ENCODE results near the gene DZANK1.
"Not testable (repeated sequence)": the region's sequence is repeated elsewhere in the genome, so short reads cannot be mapped to it uniquely, and the experiment has no call there.

DZANK1 gene

GRCh38 chr20:18390201-18390600 is 76.6 kb downstream of the DZANK1 start:
- no peaks in the 10 kb centered on the region for H3K36me3 ChIP-seq (ENCODE audit: control insufficient read depth in 1 of 2, insufficient read depth in 2 of 2, low read length in 2 of 2)
- no peaks in the 10 kb centered on the region for H3K9me3 ChIP-seq (ENCODE audit: control insufficient read depth in 1 of 2, low read length in 2 of 2)
- no peaks in the 10 kb centered on the region for H3K27me3 ChIP-seq (ENCODE audit: control insufficient read depth in 1 of 2, insufficient read depth in 2 of 2, low read length in 2 of 2)
- no peak overlapping the region for H3K4me3 ChIP-seq (ENCODE audit: low read depth in 1 of 2, low read length in 2 of 2)
- no peak overlapping the region for H3K27ac ChIP-seq (ENCODE audit: low read depth, low read length)
- no peak overlapping the region for H3K9ac ChIP-seq (ENCODE audit: low read depth in 1 of 2, low read length in 2 of 2)
- H3K4me1 ChIP-seq (ENCODE audit: control insufficient read depth in 1 of 2, insufficient read depth in 2 of 2, low read length in 2 of 2) = no peaks in the 10 kb centered on the region

DNA sequence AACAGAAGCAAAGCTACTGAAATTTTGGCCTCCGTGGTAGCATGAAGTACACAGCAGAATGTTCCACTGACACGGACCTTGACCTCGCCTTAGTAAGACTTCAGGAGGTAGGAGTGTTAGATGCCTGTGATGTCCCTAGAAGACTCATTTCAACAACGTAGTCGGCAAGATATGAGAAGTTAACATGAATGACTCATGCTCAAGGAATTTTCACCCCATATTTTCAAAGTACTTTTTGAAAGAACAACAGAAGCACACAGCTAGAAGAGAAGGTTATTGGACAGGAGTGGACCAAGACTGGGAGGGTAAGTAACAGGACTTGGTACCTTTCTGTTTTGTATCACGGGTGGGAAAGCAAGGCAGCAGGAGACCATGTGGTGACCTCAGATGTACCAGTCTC is 78.0 kb downstream of the DZANK1 start:
- no peak overlapping the region for H3K27ac ChIP-seq (ENCODE audit: low read depth, low read length)
- H3K4me3 ChIP-seq (ENCODE audit: low read depth in 1 of 2, low read length in 2 of 2) = no peak overlapping the region

DNA sequence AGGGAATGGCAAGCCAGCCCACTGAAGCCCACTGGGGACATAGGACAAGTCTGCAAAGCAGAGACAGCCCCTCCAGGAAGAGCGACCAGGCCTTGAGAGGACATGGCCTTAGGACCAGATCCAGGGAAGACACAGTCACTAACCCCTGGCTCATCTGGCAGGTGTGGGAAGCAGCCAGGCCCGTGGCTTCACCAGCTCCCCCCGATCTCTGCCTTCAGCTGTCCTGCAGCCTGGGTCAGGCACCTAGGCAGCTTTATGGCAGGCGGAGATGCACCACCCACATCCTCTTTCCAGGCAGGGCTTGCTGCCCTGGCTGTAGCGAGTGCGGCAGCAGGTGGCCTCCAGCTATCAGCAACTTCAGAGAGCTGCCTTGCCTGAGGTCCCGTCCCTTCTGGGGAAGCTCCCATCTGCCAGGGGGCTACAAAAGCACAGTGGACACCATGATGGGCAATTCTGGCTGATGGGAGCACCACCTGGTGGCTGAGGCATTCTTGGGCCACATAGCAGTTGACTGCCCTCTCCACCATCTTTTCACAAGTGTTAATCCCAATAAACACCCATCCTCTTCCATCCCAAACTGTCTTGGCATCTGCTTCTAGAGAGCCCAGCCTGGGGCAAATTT is 85.8 kb downstream of the DZANK1 start:
- no peaks in the 10 kb centered on the region for H3K27me3 ChIP-seq (ENCODE audit: control insufficient read depth in 1 of 2, insufficient read depth in 2 of 2, low read length in 2 of 2)
- H3K9me3 ChIP-seq (ENCODE audit: control insufficient read depth in 1 of 2, low read length in 2 of 2) = no peaks in the 10 kb centered on the region
- no peak overlapping the region for H3K9ac ChIP-seq (ENCODE audit: low read depth in 1 of 2, low read length in 2 of 2)
- no peaks in the 10 kb centered on the region for H3K36me3 ChIP-seq (ENCODE audit: control insufficient read depth in 1 of 2, insufficient read depth in 2 of 2, low read length in 2 of 2)
- no peaks in the 10 kb centered on the region for H3K4me1 ChIP-seq (ENCODE audit: control insufficient read depth in 1 of 2, insufficient read depth in 2 of 2, low read length in 2 of 2)
- no peak overlapping the region for H3K4me3 ChIP-seq (ENCODE audit: low read depth in 1 of 2, low read length in 2 of 2)
- H3K27ac ChIP-seq (ENCODE audit: low read depth, low read length) = no peak overlapping the region

More for the DNA sequence above, 78.0 kb downstream of the DZANK1 start:
- Histone ChIP-seq H3K36me3 (ENCODE audit: control insufficient read depth in 1 of 2, insufficient read depth in 2 of 2, low read length in 2 of 2) (no peaks in the 10 kb centered on the region), H3K9ac (ENCODE audit: low read depth in 1 of 2, low read length in 2 of 2) (no peak overlapping the region), H3K9me3 (ENCODE audit: control insufficient read depth in 1 of 2, low read length in 2 of 2) (no peaks in the 10 kb centered on the region), H3K4me1 (ENCODE audit: control insufficient read depth in 1 of 2, insufficient read depth in 2 of 2, low read length in 2 of 2) (no peaks in the 10 kb centered on the region), H3K27me3 (ENCODE audit: control insufficient read depth in 1 of 2, insufficient read depth in 2 of 2, low read length in 2 of 2) (no peaks in the 10 kb centered on the region)

GRCh38 chr20:18377896-18378481 is 88.8 kb downstream of the DZANK1 start:
- Histone ChIP-seq H3K9ac (ENCODE audit: low read depth in 1 of 2, low read length in 2 of 2) (no peak overlapping the region), H3K27me3 (ENCODE audit: control insufficient read depth in 1 of 2, insufficient read depth in 2 of 2, low read length in 2 of 2) (no peaks in the 10 kb centered on the region), H3K9me3 (ENCODE audit: control insufficient read depth in 1 of 2, low read length in 2 of 2) (no peaks in the 10 kb centered on the region), H3K4me1 (ENCODE audit: control insufficient read depth in 1 of 2, insufficient read depth in 2 of 2, low read length in 2 of 2) (no peaks in the 10 kb centered on the region), H3K36me3 (ENCODE audit: control insufficient read depth in 1 of 2, insufficient read depth in 2 of 2, low read length in 2 of 2) (no peaks in the 10 kb centered on the region), H3K4me3 (ENCODE audit: low read depth in 1 of 2, low read length in 2 of 2) (no peak overlapping the region), H3K27ac (ENCODE audit: low read depth, low read length) (no peak overlapping the region)

GRCh38 chr20:18375551-18375950 is 91.3 kb downstream of the DZANK1 start:
- H3K9ac ChIP-seq (ENCODE audit: low read depth in 1 of 2, low read length in 2 of 2); H3K36me3 ChIP-seq (ENCODE audit: control insufficient read depth in 1 of 2, insufficient read depth in 2 of 2, low read length in 2 of 2); H3K9me3 ChIP-seq (ENCODE audit: control insufficient read depth in 1 of 2, low read length in 2 of 2); H3K27me3 ChIP-seq (ENCODE audit: control insufficient read depth in 1 of 2, insufficient read depth in 2 of 2, low read length in 2 of 2); H3K27ac ChIP-seq (ENCODE audit: low read depth, low read length); H3K4me3 ChIP-seq (ENCODE audit: low read depth in 1 of 2, low read length in 2 of 2); H3K4me1 ChIP-seq (ENCODE audit: control insufficient read depth in 1 of 2, insufficient read depth in 2 of 2, low read length in 2 of 2): not testable (repeated sequence)

DNA sequence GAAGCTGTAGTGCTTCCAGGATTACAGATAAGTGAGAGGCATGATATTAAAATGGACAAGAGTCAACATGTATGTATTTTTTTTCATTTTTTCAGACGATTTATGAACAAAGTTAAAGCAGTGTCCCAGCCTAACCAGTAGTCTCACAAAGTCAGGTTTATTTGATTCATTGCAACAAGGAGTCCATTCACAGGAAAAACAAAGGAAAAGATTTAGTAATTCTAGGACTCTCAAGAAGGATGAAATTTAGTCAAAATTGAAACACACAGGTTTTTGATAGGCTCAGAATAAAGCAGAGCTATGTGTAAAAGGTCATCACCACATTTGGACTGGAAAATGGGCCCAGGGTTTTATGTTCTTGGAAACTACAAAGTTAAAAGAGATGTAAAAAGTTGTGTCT is 94.5 kb downstream of the DZANK1 start:
- no peak overlapping the region for H3K9ac ChIP-seq (ENCODE audit: low read depth in 1 of 2, low read length in 2 of 2)
- H3K4me3 ChIP-seq (ENCODE audit: low read depth in 1 of 2, low read length in 2 of 2) = no peak overlapping the region
- H3K36me3 ChIP-seq (ENCODE audit: control insufficient read depth in 1 of 2, insufficient read depth in 2 of 2, low read length in 2 of 2) = no peaks in the 10 kb centered on the region
- H3K27me3 ChIP-seq (ENCODE audit: control insufficient read depth in 1 of 2, insufficient read depth in 2 of 2, low read length in 2 of 2) = no peaks in the 10 kb centered on the region
- no peaks in the 10 kb centered on the region for H3K4me1 ChIP-seq (ENCODE audit: control insufficient read depth in 1 of 2, insufficient read depth in 2 of 2, low read length in 2 of 2)
- H3K27ac ChIP-seq (ENCODE audit: low read depth, low read length) = no peak overlapping the region
- no peaks in the 10 kb centered on the region for H3K9me3 ChIP-seq (ENCODE audit: control insufficient read depth in 1 of 2, low read length in 2 of 2)

DNA sequence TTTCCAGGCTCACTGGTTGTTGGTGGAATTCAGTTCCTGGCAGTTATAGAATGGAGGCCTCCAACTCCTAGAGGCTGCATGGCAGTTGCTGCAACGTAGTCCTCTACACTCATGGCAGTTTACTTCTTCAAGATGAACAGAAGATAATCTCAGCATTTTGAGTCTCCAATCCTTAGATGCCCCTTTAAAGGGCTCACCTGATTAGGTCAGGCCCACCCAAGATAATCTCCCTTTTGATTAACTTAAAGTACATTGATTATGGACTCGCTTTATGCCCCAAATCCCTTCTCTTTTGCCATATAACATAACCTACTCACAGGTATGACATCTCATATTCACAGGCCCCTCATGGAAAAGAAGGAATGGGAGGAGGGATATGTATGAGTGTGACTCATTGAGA is 102.1 kb downstream of the DZANK1 start:
- Histone ChIP-seq H3K4me1 (ENCODE audit: control insufficient read depth in 1 of 2, insufficient read depth in 2 of 2, low read length in 2 of 2) (no peaks in the 10 kb centered on the region), H3K9me3 (ENCODE audit: control insufficient read depth in 1 of 2, low read length in 2 of 2) (no peaks in the 10 kb centered on the region), H3K27ac (ENCODE audit: low read depth, low read length) (no peak overlapping the region), H3K4me3 (ENCODE audit: low read depth in 1 of 2, low read length in 2 of 2) (no peak overlapping the region), H3K9ac (ENCODE audit: low read depth in 1 of 2, low read length in 2 of 2) (no peak overlapping the region), H3K27me3 (ENCODE audit: control insufficient read depth in 1 of 2, insufficient read depth in 2 of 2, low read length in 2 of 2) (no peaks in the 10 kb centered on the region), H3K36me3 (ENCODE audit: control insufficient read depth in 1 of 2, insufficient read depth in 2 of 2, low read length in 2 of 2) (no peaks in the 10 kb centered on the region)

DNA sequence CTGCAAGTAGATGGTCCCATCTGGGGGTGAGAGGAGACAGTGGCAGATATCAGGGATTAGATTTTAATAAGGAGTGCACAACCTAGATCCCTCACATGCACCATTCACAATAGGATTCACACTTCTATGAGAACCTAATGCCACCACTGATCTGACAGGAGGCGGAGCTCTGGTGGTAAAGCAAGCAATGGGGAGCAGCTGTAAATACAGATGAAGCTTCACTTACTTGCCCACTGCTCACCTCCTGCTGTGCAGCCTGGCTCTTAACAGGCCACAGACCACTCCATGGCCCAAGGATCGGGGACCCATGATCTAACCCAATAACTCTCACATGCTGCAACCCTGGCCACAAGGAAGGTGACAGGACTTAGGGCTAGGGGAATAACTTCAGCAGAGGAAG is 103.1 kb downstream of the DZANK1 start:
- no peaks in the 10 kb centered on the region for H3K36me3 ChIP-seq (ENCODE audit: control insufficient read depth in 1 of 2, insufficient read depth in 2 of 2, low read length in 2 of 2)
- no peaks in the 10 kb centered on the region for H3K27me3 ChIP-seq (ENCODE audit: control insufficient read depth in 1 of 2, insufficient read depth in 2 of 2, low read length in 2 of 2)
- no peak overlapping the region for H3K27ac ChIP-seq (ENCODE audit: low read depth, low read length)
- H3K9ac ChIP-seq (ENCODE audit: low read depth in 1 of 2, low read length in 2 of 2) = no peak overlapping the region
- no peaks in the 10 kb centered on the region for H3K4me1 ChIP-seq (ENCODE audit: control insufficient read depth in 1 of 2, insufficient read depth in 2 of 2, low read length in 2 of 2)
- H3K4me3 ChIP-seq (ENCODE audit: low read depth in 1 of 2, low read length in 2 of 2) = no peak overlapping the region
- no peaks in the 10 kb centered on the region for H3K9me3 ChIP-seq (ENCODE audit: control insufficient read depth in 1 of 2, low read length in 2 of 2)

- H3K4me3 ChIP-seq (ENCODE audit: low read depth in 1 of 2, low read length in 2 of 2) = no peak overlapping the region
- no peaks in the 10 kb centered on the region for H3K4me1 ChIP-seq (ENCODE audit: control insufficient read depth in 1 of 2, insufficient read depth in 2 of 2, low read length in 2 of 2)
- no peaks in the 10 kb centered on the region for H3K36me3 ChIP-seq (ENCODE audit: control insufficient read depth in 1 of 2, insufficient read depth in 2 of 2, low read length in 2 of 2)
- no peaks in the 10 kb centered on the region for H3K27me3 ChIP-seq (ENCODE audit: control insufficient read depth in 1 of 2, insufficient read depth in 2 of 2, low read length in 2 of 2)
- no peak overlapping the region for H3K27ac ChIP-seq (ENCODE audit: low read depth, low read length)
- H3K9ac ChIP-seq (ENCODE audit: low read depth in 1 of 2, low read length in 2 of 2) = no peak overlapping the region
- no peaks in the 10 kb centered on the region for H3K9me3 ChIP-seq (ENCODE audit: control insufficient read depth in 1 of 2, low read length in 2 of 2)
Observed at GRCh38 chr20:18362916-18363315, 103.9 kb downstream of the DZANK1 start.

DNA sequence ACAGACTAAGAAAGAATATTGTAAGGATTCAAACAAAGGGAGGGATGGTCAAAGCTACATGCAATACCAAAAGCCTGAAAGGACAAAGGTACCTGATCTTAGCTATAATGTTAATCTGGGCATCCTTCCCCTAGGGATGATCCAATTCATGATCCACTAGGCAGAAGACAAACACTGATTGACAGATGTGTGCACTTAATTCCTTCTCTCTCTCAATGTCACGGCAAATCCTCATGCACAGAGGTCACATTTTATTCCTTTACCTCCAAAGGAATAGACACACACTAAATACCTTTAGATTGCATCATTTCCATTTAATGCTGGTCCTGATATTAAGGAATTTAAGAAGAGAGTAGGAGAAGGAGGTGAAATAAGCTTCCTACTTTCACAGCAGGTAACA is 105.2 kb downstream of the DZANK1 start:
- no peaks in the 10 kb centered on the region for H3K27me3 ChIP-seq (ENCODE audit: control insufficient read depth in 1 of 2, insufficient read depth in 2 of 2, low read length in 2 of 2)

More for the DNA sequence above, 105.2 kb downstream of the DZANK1 start:
- no peaks in the 10 kb centered on the region for H3K4me1 ChIP-seq (ENCODE audit: control insufficient read depth in 1 of 2, insufficient read depth in 2 of 2, low read length in 2 of 2)
- no peak overlapping the region for H3K9ac ChIP-seq (ENCODE audit: low read depth in 1 of 2, low read length in 2 of 2)
- no peaks in the 10 kb centered on the region for H3K9me3 ChIP-seq (ENCODE audit: control insufficient read depth in 1 of 2, low read length in 2 of 2)
- no peak overlapping the region for H3K4me3 ChIP-seq (ENCODE audit: low read depth in 1 of 2, low read length in 2 of 2)
- H3K36me3 ChIP-seq (ENCODE audit: control insufficient read depth in 1 of 2, insufficient read depth in 2 of 2, low read length in 2 of 2) = no peaks in the 10 kb centered on the region
- no peak overlapping the region for H3K27ac ChIP-seq (ENCODE audit: low read depth, low read length)
